ENCODE data around the gene ZDHHC22.

ZDHHC22 gene

DNA sequence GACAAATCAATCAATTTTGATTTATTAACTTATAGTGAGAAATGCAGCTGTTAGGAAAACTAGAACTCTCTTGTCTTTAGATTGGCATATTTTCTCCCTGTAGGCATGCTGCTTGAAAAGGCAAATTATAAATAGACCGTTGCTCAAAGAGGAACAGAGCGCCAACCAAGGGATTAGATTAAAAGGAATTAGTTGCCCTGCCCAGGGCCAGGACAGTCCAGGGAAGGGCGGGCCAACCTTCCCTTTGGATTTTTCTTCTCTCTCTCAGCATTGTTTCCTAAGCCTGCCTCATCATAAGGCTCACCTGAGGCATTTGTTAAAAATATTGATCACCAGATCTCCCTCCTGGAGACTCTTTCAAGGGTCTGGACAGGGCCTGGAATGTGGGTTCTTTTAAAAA lies 34.9 kb downstream of the ZDHHC22 start:
- DNase-seq (ENCODE audit: low read depth in 2 of 2, low spot score in 1 of 2): no peak

DNA sequence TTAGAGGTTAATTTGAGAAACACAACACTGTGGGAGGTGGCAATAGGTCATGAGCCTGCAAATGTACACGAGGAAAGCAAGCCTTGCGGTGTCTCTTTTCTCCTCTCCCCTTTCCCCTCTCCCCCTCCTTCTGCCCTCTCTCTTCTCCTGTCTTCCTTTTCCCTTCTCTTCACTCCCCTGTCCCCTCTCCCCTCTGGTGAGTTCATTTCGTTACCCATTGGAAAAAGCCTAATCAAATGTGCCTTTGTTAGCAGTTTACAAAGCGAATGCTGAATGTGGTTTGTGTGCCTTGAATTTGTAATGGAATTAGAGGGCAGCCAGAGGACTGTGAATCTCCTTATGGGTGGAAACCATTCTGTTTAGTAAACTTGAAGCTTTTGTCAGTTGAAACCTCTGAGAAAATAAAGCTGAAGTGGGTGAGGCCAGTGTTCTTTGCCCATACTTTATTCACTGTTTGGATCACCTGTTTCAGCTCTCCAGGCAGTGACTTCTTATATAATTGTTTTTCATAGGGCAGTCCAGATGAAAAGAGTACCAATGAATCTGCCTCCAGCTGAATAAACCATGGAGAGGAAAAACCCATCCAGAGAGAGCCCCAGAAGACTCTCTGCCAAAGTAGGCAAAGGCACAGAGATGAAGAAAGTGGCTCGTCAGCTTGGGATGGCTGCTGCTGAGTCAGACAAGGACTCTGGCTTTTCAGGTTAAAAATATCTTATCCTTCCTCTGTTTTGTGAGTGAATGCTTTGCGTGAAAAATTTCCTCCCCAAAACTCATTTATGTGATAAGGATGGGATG lies 36.2 kb downstream of the ZDHHC22 start:
- DNase-seq (ENCODE audit: low read depth in 2 of 2, low spot score in 1 of 2): no peak

DNA sequence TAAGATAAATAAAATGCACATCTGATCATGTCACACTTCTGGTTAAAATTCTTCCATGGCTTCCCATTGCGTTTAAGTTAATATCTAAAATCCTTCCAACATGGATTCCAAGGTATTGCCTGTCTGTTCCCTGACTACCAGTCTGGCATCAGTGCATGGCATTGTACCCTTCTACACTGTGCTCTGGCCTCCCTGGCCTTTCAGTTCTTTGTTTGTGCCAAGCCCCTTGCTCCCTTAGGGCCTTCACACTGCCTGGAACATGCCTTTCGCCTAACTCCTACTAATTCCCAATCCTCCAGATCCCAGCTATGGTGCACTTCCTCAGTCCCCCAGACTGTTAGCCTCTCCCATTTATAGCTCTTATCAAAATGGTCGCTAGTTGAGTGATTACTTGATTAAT lies 37.2 kb downstream of the ZDHHC22 start:
- no peak for DNase-seq (ENCODE audit: low read depth in 2 of 2, low spot score in 1 of 2)

DNA sequence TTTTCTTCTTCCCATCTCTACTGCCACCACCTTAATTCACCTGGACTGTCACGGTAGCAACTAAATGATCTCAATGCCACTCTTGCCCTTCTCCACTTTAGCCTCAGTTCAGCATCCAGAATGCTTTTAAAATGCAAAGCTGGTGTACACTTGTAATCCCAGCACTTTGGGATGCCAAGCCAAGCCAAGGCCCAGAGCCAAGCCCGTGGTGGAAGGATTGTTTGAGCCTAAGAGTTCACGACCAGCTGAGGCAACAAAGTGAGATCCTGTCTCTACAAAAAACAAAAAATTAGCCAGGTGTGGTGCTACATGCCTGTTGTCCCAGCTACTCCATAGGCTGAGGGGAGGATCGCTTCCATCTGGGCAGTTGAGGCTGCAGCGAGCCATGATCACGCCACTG lies 37.6 kb downstream of the ZDHHC22 start:
- DNase-seq (ENCODE audit: low read depth in 2 of 2, low spot score in 1 of 2): no peak

DNA sequence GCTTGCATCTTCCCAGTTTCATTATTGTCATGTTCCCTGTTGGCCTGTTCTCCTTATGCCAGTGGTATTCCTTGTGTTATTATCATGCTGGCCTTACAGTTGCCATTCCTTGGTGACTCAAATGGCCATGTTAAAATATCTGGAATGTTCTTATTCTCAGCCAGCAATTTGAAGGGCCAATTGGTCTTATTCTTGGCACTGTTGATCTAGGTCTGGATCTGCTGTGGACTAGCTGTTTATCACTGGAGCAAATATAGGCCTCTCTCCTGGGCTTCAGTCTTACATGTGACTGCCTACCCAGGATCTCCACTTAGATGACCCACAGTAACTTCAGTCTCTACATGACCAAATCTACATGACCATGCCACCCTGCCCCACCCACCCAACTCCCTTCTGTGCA lies 38.1 kb downstream of the ZDHHC22 start:
- no peak for DNase-seq (ENCODE audit: low read depth in 2 of 2, low spot score in 1 of 2)

DNA sequence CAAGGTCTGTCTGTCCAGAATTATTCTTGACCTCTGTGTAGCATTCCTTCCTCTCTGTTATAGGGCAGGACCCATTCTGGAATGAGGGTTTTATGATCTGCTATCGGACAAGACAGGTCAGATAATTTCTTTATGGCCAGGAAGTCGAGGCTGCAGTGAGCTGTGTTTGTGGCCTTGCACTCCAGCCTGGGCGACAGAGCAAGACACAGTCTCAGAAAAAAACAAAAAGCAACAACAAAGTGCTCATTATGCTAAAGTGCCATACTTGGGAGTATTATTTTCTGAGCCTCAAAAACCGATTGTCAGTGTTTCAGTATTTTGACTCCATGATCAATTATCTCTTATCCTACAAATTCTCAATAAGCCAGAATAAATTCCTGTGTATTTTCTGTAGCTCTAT lies 39.4 kb downstream of the ZDHHC22 start:
- DNase-seq (ENCODE audit: low read depth in 2 of 2, low spot score in 1 of 2): no peak

DNA sequence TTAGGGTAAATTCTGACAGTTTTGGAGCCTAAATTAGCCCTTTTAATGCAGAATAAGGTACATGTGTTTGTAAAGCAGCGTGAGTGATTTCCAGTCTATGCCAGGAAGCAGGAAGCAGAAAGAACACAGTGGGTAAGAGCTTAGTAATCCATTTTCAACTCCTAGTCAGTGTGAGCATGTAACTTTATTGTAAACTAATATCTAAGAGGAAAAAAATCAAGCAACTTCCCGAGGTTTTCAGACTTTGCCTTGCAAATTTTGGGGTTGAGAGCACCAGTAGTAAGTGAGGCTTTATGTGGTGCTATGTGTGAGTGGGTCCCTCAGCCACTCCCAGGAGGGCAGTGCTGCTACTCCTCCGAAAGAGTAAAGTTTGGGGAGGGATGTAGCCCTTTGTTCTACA lies 40.6 kb downstream of the ZDHHC22 start:
- no peak for DNase-seq (ENCODE audit: low read depth in 2 of 2, low spot score in 1 of 2)

DNA sequence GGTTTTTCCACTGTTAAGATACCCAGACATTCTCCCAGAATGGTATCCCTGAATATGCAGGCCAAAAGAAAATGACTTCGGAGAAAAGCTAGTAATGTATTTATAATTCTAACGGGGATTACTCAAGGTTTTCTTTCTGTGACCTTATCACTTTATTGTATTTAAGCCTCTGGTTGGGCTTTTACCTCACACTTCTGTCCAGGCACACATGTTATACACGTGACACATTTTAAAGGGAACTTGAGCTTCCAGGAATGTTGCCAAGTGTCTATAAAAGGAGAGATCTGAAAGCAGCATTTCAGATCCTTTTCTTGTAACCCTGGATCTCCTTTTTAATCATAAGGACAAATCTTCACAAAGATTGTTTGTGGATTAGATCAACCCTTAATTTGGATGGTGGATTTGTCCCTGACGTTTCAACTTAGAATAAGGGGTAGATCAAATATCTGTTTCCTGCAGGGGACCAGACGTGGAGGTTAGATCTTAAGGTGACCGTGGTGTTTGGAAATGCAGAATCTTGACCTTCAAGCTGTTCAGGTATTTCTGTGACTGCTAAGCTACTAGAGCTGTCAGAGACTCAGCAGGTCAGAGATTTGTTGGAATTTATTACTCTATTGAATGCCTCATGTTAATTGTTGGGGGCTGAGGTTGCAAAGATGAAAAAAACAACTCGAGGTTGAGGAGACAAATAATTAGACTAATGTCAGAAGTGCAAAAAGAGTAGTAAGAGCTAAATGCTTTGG lies 42.0 kb downstream of the ZDHHC22 start:
- no peak for DNase-seq (ENCODE audit: low read depth in 2 of 2, low spot score in 1 of 2)

DNA sequence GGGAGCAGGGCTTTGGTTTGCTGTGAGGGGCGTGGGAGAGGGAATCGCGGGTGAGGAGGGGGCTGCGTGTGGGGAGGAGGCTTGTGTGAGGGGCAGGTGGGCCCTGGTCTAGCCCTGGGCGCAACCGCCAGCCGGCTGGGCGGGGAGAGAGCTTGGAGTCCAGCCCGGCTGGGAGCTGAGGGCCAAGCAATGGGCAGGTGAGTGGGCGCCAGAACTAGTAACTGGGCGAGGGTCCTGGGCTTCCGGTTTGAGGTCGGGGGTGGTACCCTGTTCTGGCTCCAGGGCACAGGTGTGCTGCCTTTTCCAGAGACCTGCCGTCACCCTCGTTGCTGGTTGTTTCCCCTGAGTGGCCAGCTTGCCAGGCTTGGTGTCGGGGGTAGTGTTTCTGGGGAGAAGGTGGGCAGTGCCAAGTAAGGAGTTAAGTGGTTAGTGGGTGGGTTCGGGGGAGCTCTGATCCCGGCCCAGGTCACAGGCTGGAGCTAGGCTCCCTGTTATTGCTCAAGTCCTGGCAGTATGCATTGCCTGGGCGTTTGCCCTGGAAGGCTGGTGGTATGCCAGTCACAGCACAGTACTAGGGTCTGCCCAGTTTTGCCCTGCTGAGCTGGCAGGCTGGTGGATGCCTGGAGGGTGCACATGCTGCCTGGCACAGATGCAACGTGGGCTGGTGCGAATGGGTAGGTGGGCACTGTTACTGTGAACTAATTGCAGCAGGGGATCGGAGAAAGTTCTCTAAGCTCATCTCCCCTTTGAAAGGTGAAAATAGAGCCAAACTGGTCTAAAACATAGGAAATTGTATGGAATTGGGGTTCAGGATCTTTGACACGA lies 42.9 kb downstream of the ZDHHC22 start:
- DNase-seq (ENCODE audit: low read depth in 2 of 2, low spot score in 1 of 2): no peak

DNA sequence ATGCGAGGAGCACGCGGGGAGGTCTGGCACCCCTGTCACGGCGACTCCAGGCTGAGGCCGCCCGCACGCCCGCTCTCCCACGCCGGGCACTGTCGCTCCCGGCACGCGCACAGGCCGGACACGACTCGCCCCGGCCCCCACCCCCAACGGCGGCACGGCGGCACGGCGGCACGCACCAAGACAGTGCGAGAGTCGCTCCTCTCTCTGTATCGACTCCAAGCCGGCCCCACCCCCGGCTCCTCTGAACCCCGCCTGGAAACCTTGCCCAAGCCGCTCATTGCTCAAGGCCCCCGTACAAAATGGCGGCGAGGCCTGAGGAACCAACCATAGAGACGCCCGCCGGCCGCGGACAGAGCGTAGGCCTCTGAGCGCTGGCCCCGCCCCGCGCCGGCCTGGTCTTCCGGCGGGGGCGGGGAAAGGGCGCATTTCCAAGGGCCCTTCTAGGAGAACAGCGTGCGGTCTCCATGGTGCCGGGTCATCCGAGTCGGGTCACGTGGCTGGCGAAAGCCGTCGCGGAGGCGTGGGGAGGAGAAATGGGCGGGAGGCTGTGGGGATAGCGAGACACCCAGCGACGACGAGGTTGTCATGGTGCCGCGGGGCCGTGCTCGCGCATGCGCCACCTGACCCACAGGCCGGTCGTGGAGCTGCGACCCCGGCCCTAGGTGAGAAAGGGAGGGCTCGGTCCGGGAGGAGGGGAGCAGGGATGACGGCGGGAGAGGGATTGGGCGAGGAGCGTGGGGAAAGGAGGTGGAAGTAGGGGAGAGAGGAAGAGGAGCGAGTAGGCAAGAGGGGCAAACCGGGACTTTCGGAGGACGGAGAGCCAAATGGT lies 43.7 kb downstream of the ZDHHC22 start, which contains the start of gene CIPC:
Gene CIPC (plus strand): TSS at position 559 of the 829 bp plus-strand sequence. CDS start 7,451 bp downstream, outside the sequence.
- DNase-seq (ENCODE audit: low read depth in 2 of 2, low spot score in 1 of 2): peak; percentile 98 to 99

DNA sequence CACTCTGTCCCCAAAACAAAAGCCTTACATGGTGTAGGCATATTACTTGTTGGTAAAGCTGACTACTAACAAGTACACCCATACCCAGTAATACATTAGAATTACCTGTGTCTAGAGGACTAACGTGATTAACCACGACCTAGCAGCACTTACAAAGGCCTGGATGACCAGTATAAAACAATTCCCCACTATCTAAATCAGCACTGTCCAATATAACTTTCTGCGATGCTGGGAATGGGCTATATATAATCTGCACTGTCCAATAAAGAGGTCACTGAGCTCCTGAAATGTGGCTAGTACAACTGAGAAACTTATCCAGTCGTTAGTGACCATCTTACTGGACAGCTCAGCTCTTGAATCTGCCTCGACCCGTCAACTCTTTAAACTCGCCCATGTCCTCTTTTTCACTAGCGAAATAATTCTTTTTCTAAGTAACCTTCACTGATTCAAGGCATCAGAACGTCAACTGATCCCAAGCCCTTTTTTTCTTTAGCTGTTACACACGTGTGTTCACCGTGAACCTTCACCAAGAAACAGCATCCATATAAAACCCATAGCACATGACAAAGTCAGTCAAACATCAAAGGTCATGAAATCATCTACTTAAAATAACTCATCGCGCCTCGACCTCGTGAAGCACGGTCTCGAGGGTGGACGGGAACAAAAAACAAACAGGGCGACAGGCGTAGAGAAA lies 44.4 kb downstream of the ZDHHC22 start:
- no peak for DNase-seq (ENCODE audit: low read depth in 2 of 2, low spot score in 1 of 2)

DNA sequence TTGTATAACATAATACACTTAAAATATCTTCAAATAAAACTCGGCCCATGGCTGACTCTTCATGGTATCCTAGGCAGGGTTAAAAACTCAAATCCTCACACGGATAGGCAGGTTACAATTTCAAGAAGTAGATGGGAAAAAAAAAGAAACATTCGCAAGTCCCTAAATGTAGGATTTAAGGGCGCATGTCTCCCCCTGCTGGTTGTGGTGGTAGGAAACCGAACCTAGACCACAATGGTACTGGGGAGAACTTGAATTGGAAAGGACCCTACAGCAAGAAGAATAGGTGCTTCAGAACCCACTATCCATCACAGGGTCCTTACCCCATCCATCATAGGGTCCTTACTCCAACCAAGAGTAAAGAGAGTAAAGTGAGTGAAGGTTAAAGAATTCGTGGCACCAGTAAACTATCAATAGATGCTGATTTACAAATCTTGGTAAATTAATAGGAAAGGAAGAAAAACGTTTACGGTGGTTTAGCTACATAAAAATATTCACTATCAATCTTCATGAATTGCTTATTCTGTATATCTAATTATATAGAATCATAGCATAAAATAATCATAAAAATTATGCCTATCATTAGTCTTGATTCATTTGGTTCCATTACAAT lies 46.8 kb downstream of the ZDHHC22 start:
- peak; percentile 57 to 67 for DNase-seq (ENCODE audit: low read depth in 2 of 2, low spot score in 1 of 2)

DNA sequence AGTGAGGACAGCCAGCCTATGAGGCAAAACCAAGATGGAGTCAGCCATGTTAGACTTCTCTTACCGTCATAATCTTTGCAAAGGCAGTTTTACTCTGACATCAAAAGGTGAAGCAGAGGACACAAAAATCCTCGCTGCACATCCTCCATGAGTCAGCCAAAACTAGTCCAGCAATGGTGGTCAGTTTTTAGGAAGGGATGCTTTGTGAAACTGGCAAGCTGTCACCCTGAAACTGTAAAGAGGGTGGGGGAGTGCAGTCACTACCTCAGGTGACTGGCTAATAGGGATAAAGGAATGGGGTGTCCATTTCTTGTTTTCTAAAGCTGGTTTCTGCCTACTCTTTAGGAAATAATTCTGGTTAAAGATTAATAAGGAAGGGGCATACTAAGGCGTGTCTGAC lies 48.9 kb downstream of the ZDHHC22 start:
- DNase-seq (ENCODE audit: low read depth in 2 of 2, low spot score in 1 of 2): no peak

DNA sequence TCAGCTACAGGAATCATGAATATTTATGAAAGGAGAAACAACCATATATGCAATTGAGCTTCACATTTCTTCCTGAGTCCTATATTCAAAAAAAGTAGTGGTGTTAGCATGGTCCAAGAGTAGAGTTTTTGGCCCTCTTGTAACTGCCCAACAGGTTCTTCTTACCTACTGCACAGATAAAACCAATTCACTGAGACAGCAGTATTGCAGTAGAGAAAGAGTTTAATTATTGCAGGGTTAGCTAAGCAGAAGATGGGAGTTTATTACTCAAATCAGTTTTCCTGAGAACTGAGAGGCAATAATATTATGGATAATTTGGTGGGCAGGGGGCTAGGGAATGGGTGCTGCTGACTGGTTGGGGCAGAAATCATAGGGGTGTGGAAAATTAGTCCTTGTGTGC lies 50.1 kb downstream of the ZDHHC22 start:
- DNase-seq (ENCODE audit: low read depth in 2 of 2, low spot score in 1 of 2): no peak

DNA sequence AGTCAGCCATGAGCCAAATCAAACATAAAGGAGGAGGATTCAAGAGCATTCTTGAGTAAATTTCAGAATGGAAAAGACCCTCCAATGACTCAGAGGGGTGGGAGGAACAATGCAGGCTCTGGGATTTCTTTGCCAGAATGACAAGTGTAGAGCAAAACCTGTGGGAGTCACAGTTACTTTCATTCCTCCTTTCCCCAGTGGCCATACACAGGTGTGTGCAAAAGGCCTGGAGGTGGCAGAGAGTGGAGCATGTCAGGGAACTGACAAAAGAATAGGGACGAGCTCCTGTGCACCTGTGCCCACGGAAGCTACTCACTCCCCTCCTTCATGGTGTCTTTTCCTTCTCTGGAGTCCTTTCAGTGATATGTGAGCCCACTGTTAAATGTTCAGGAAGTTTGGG lies 52.9 kb downstream of the ZDHHC22 start:
- DNase-seq (ENCODE audit: low read depth in 2 of 2, low spot score in 1 of 2): no peak

DNA sequence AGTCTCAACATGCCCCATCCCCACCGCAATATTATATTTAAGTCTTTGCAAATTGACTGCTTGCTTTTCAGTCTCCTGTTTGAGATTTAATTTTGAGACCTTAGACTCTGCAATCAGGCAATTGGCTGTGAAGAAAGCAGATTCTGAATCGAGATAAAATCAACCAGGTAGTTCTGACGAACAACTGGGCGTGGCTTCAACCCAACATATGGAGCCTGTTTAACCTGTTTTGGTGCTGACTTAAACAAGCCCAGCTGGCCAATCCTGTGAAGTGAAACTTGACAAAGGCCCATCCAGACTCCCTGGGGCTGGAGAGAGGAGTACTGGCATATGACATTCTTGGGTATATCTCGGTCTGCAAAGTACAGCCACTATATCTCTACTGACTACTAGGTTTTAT lies 53.4 kb downstream of the ZDHHC22 start:
- no peak for DNase-seq (ENCODE audit: low read depth in 2 of 2, low spot score in 1 of 2)

DNA sequence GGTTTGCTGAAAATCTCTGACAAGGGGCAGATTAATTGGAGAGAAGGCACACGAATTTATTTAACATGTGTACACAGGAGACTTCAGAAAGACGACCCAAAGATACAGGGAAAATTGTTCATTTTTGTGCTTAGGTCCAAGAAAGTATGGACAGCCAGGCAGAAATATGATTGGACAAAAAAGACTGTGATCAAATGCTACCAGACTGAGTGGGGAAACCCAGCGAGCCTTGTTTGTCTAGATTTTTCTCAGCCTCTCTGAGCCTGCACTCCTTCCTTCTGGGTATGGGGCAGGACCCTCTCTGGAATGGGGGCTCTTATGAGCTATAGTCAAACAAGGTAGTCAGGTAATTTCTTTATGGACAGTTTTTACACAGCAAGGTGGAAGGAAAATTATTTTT lies 54.0 kb downstream of the ZDHHC22 start:
- no peak for DNase-seq (ENCODE audit: low read depth in 2 of 2, low spot score in 1 of 2)

DNA sequence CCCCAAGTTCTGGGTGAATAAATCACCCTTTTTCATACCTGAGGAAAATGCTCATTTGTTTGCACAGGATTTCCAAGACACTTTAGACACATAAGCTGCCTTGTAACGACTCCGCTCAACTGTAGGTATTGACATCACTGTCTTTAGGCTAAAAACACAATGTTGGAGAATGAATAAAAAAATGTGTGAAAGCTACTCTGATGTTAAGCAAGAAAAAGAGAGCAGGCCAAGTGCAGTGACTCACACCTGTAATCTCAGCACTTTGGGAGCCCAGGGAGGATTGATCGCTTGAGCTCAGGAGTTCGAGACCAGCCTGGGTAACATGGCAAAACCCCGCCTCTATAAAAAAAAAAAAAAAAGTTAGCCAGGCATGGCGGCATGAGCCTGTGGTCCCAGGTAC lies 54.6 kb downstream of the ZDHHC22 start:
- no peak for DNase-seq (ENCODE audit: low read depth in 2 of 2, low spot score in 1 of 2)

DNA sequence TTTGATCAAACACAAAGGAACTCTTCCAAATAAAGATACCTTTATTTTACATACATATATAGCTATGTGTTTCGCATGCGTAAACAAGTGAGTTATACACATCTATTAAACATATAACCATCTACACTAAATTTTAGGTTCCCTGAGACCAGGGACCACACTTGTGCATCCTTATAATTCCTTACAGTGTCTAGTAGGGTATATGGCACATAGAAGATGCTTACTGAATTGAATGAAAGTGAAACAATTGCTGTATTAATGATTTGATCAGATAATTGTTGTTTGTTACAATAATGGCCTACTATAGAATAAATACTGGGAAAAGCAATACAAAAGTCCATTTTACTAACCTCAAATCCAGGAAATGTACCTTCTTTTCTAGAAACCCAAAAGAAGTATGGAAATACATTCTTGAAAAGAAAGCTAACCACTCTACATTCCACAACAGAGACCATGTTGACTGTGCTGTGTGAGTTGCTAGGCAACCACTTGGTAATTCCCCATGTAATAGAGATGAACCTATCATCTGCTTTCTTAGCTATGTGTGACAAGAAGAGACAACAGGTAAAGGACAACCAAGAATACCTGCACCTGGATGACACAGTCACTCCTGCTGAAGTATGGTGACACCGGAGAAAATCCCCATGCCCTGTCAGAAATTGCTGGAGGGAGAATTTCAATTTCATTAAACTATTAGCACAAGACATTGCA lies 55.4 kb downstream of the ZDHHC22 start:
- DNase-seq (ENCODE audit: low read depth in 2 of 2, low spot score in 1 of 2): no peak

All from stimulated activated CD8-positive, alpha-beta memory T cell treated with anti-CD3 and anti-CD28 coated beads, Interleukin-4, amount 100 ng/mL, for 4 hours (primary cell).